HCT116 (cell line): ENCODE data around the gene PLEKHA5. TPM values are rescaled to one million over a fixed set of nuclear protein-coding genes. Genes with fewer than 3 reads are reported as not detected.

Experiments
- ATAC-seq: fragments of 200-7000 bp; cut with Tn5 transposase; 2 replicates; pipeline ENCODE4 v1.9.1; 2020; ENCODE audit warnings: mild to moderate bottlenecking, moderate library complexity
- BruUV-seq: library from RNA; stranded (reverse); fragments of 400-500 nt; replicated peaks from 2 replicates; lab custom pipeline; 2021; lab: Mats Ljungman, UMichigan
- CTCF ChIA-PET: fragments of 300-600 bp; sonication (Branson Sonifier 250); formaldehyde crosslinking; loops from one replicate; lab custom pipeline; 2021; ENCODE audit warnings: antibody characterized with exemption; lab: Charles Lee
- POLR2A ChIA-PET: fragments of 300-600, 350-600 bp; sonication (Branson Sonifier 250); formaldehyde crosslinking; loops from one replicate; lab custom pipeline; 2021; ENCODE audit warnings: antibody characterized with exemption; lab: Charles Lee
- RAD21 ChIA-PET, 2 experiments: fragments of 300-600 bp; sonication (Branson Sonifier 250); formaldehyde crosslinking; loops; one replicate each; lab custom pipeline; 2023; ENCODE audit warnings: low total read pairs in 2 of 2; ENCODE audit not compliant: uncharacterized antibody in 2 of 2, unreplicated experiment in 2 of 2, low non-redundant PET in 1 of 2; lab: Charles Lee
- DNase-seq: peaks from one replicate; pipeline ENCODE4 v3.0.0-alpha.2; 2010; ENCODE audit warnings: low read depth, low spot score
- H2AFZ ChIP-seq: fragments of 200-600 bp; shearing (Covaris generic), sonication (generic); 2 replicates; pipeline ENCODE4 v1.6.1; 2017; ENCODE audit warnings: low read depth, mixed run types, mixed read lengths, antibody characterized with exemption, low read length; ENCODE audit not compliant: poor library complexity, severe bottlenecking
- H3K27ac ChIP-seq: 2 replicates; pipeline ENCODE4 v1.5.1; 2012; ENCODE audit warnings: low read depth, low read length
- H3K27me3 ChIP-seq: fragments of 200-600 bp; sonication (generic); 2 replicates; pipeline ENCODE4 v1.6.1; 2016; ENCODE audit warnings: mixed run types, low read length, mixed read lengths; ENCODE audit not compliant: insufficient read depth
- H3K36me3 ChIP-seq, 2 experiments: fragments of 200-500 bp in 1 of 2; fragments of 200-600 bp in 1 of 2; sonication (Bioruptor generic) in 1 of 2; sonication (generic) in 1 of 2; 2 replicates each; pipeline versions ENCODE4 v1.5.1 to v1.6.1; 2014 to 2016; ENCODE audit warnings: low read length in 2 of 2, inconsistent platforms in 1 of 2, mixed read lengths in 1 of 2, mixed run types in 1 of 2; ENCODE audit not compliant: insufficient read depth in 2 of 2, control insufficient read depth in 1 of 2
- H3K4me1 ChIP-seq, 2 experiments: fragments of 200-600 bp in 1 of 2; sonication (generic) in 1 of 2; 2 replicates each; pipeline versions ENCODE4 v1.5.1 to v1.6.1; 2012 to 2017; ENCODE audit warnings: low read length in 2 of 2, inconsistent platforms in 1 of 2, mild to moderate bottlenecking in 1 of 2, mixed read lengths in 1 of 2, mixed run types in 1 of 2, moderate library complexity in 1 of 2; ENCODE audit not compliant: insufficient read depth in 2 of 2, control insufficient read depth in 1 of 2
- H3K4me2 ChIP-seq: fragments of 200-600 bp; sonication (generic); 2 replicates; pipeline ENCODE4 v1.6.1; 2017; ENCODE audit warnings: mixed run types, low read length, mixed read lengths
- H3K4me3 ChIP-seq, 2 experiments: fragments of 200-600 bp in 1 of 2; sonication (generic) in 1 of 2; replicated peaks in 1 of 2; 2 replicates each; pipeline ENCODE4 v1.5.1; 2011 to 2016; ENCODE audit warnings: low read length in 2 of 2, control low read depth in 1 of 2, low read depth in 1 of 2, mild to moderate bottlenecking in 1 of 2, mixed read lengths in 1 of 2, mixed run types in 1 of 2
- H3K79me2 ChIP-seq: fragments of 200-600 bp; sonication (generic); 2 replicates; pipeline ENCODE4 v1.6.1; 2017; ENCODE audit warnings: mild to moderate bottlenecking, mixed run types, low read length, moderate library complexity, mixed read lengths; ENCODE audit not compliant: insufficient read depth
- H3K9ac ChIP-seq: fragments of 200-600 bp; sonication (generic); 2 replicates; pipeline ENCODE4 v1.6.1; 2016; ENCODE audit warnings: low read length, mixed read lengths
- H3K9me2 ChIP-seq: fragments of 200-600 bp; sonication (generic), shearing (Covaris generic); 2 replicates; pipeline ENCODE4 v1.6.1; 2017; ENCODE audit warnings: mixed run types, mild to moderate bottlenecking, moderate library complexity; ENCODE audit not compliant: insufficient read depth
- H3K9me3 ChIP-seq, 2 experiments: fragments of 200-500 bp in 1 of 2; fragments of 200-600 bp in 1 of 2; sonication (Bioruptor generic) in 1 of 2; sonication (generic) in 1 of 2; 2 replicates each; pipeline ENCODE4 v1.6.1; 2014 to 2017; ENCODE audit warnings: low read length in 2 of 2, mixed read lengths in 2 of 2, inconsistent platforms in 1 of 2, low read depth in 1 of 2, mild to moderate bottlenecking in 1 of 2, mixed run types in 1 of 2, moderate library complexity in 1 of 2; ENCODE audit not compliant: control insufficient read depth in 1 of 2, insufficient read depth in 1 of 2
- H4K20me1 ChIP-seq: fragments of 200-600 bp; sonication (generic), shearing (Covaris generic); 2 replicates; pipeline ENCODE4 v1.6.1; 2017; ENCODE audit warnings: mixed run types, mild to moderate bottlenecking, moderate library complexity; ENCODE audit not compliant: insufficient read depth
- ATF3 ChIP-seq: IDR thresholded peaks from 2 replicates; pipeline ENCODE4 v1.6.1; 2012
- CBX3 ChIP-seq: IDR thresholded peaks from 2 replicates; pipeline ENCODE4 v1.6.1; 2012; ENCODE audit warnings: low read depth
- CEBPB ChIP-seq: IDR thresholded peaks from 2 replicates; pipeline ENCODE4 v1.6.1; 2012; ENCODE audit warnings: low read depth
- CTCF ChIP-seq, 3 experiments: fragments of 200-600 bp in 1 of 3; sonication (generic) in 1 of 3; IDR thresholded peaks in 2 of 3; conservative IDR thresholded peaks in 1 of 3; 2 replicates each; pipeline ENCODE4 v1.5.1; 2012 to 2017; ENCODE audit warnings: low read depth in 2 of 3, low read length in 2 of 3, antibody characterized with exemption in 1 of 3, borderline replicate concordance in 1 of 3, control low read depth in 1 of 3, mild to moderate bottlenecking in 1 of 3, mixed read lengths in 1 of 3, mixed run types in 1 of 3, moderate library complexity in 1 of 3; ENCODE audit not compliant: insufficient read depth in 1 of 3
- EGR1 ChIP-seq: IDR thresholded peaks from 2 replicates; pipeline ENCODE4 v1.6.1; 2012; ENCODE audit warnings: low read depth
- ELF1 ChIP-seq: IDR thresholded peaks from 2 replicates; pipeline ENCODE4 v1.6.1; 2012; ENCODE audit warnings: low read depth, borderline replicate concordance
- EZH2 ChIP-seq: fragments of 200-600 bp; sonication (generic); IDR thresholded peaks from 2 replicates; pipeline ENCODE4 v1.6.1; 2017; ENCODE audit warnings: antibody characterized with exemption, mixed run types
- EZH2phosphoT487 ChIP-seq: fragments of 200-600 bp; IDR thresholded peaks from 2 replicates; pipeline ENCODE4 v1.6.1; 2018; ENCODE audit warnings: antibody characterized with exemption, borderline replicate concordance
- FOSL1 ChIP-seq: IDR thresholded peaks from 2 replicates; pipeline ENCODE4 v1.6.1; 2012; ENCODE audit warnings: low read depth
- POLR2A ChIP-seq: IDR thresholded peaks from 2 replicates; pipeline ENCODE4 v1.7.0; 2011; ENCODE audit warnings: borderline replicate concordance; ENCODE audit not compliant: insufficient read depth, insufficient read length; ENCODE audit errors: extremely low read depth
- POLR2AphosphoS5 ChIP-seq: IDR thresholded peaks from 2 replicates; pipeline ENCODE4 v1.6.1; 2011; ENCODE audit warnings: mild to moderate bottlenecking, low read depth, low read length, moderate library complexity
- RAD21 ChIP-seq: IDR thresholded peaks from 2 replicates; pipeline ENCODE4 v1.6.1; 2012; ENCODE audit warnings: low read depth, mild to moderate bottlenecking
- TCF7L2 ChIP-seq: IDR thresholded peaks from 2 replicates; pipeline ENCODE4 v1.7.0; 2011; ENCODE audit warnings: borderline replicate concordance, inconsistent platforms; ENCODE audit not compliant: insufficient read depth, insufficient read length; ENCODE audit errors: extremely low read depth
- YY1 ChIP-seq: IDR thresholded peaks from 2 replicates; pipeline ENCODE4 v1.6.1; 2011; ENCODE audit warnings: low read length, low read depth, moderate library complexity, mild to moderate bottlenecking; ENCODE audit not compliant: insufficient replicate concordance; ENCODE audit errors: extremely low read depth
- ZFX ChIP-seq: fragments of 450-650 bp; IDR thresholded peaks from 2 replicates; pipeline ENCODE4 v1.6.1; 2017
- ZNF274 ChIP-seq: fragments of 200-500 bp; sonication (Bioruptor generic); IDR thresholded peaks from 2 replicates; pipeline ENCODE4 v1.6.1; 2014; ENCODE audit warnings: mild to moderate bottlenecking, low read depth, low read length, inconsistent platforms
- intact Hi-C: fragments of 100-400 bp; cut with micrococcal nuclease; formaldehyde crosslinking; loops from 2 replicates; pipeline ENCODE4 v1.10.0; 2022
- total RNA-seq: library from RNA; stranded (reverse); gene quantifications from one replicate; pipeline ENCODE4 v1.2.1, GENCODE V29; 2021; ENCODE audit not compliant: unreplicated experiment
- TF ChIP-seq, protein P1 (sequence below): IDR thresholded peaks from 2 replicates; pipeline ENCODE4 v1.6.1; 2011; ENCODE audit warnings: mild to moderate bottlenecking, low read length, moderate library complexity; ENCODE audit not compliant: insufficient replicate concordance; ENCODE audit errors: extremely low read depth

Gene PLEKHA5
- total RNA-seq, 1 experiment from 2014 or later: 18.9 TPM

DNA sequence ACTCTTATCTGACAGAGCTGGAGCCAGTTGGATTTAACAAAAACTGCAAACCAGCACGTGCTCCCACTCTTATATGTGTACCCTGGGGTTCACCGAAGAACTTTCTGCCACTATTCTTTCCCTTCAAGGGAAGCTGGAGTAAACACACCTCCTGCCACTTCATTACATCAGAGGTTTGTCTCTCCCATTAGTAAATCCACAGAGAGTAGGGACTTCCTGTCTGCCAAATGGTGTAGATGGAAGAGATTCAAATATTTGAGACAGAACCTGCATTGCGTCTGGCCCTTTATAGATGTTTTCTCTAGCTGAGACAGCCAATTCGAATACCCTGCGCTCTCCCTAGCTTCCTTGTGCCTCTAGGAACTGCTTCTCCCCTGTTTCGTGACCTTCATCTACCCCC, 280.7 kb downstream of the PLEKHA5 start:
- no peak for DNase-seq
- intact Hi-C loops: no loop called here
- H3K9me2 ChIP-seq: no peaks in the 10 kb centered on the region
- H3K27me3 ChIP-seq: no peaks in the 10 kb centered on the region
- TF ChIP-seq CBX3 (no peak), CTCF (IDR thresholded peaks at IDR 0.05 in 2 of 3, conservative IDR thresholded peaks at IDR 0.05 in 1 of 3; ENCODE audit: borderline replicate concordance in 1 of 3, insufficient read depth in 1 of 3, low read depth in 2 of 3, low read length in 2 of 3) (no peak), POLR2A (no peak), EZH2 (no peak), ZNF274 (no peak), YY1 (no peak), RAD21 (no peak), TCF7L2 (no peak), EZH2phosphoT487 (no peak), CEBPB (no peak), ATF3 (no peak), ZFX (no peak), FOSL1 (no peak), POLR2AphosphoS5 (no peak), ELF1 (no peak), EGR1 (no peak)
- TF ChIP-seq, protein P1, sequence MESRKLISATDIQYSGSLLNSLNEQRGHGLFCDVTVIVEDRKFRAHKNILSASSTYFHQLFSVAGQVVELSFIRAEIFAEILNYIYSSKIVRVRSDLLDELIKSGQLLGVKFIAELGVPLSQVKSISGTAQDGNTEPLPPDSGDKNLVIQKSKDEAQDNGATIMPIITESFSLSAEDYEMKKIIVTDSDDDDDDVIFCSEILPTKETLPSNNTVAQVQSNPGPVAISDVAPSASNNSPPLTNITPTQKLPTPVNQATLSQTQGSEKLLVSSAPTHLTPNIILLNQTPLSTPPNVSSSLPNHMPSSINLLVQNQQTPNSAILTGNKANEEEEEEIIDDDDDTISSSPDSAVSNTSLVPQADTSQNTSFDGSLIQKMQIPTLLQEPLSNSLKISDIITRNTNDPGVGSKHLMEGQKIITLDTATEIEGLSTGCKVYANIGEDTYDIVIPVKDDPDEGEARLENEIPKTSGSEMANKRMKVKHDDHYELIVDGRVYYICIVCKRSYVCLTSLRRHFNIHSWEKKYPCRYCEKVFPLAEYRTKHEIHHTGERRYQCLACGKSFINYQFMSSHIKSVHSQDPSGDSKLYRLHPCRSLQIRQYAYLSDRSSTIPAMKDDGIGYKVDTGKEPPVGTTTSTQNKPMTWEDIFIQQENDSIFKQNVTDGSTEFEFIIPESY: no peak
- no peaks in the 10 kb centered on the region for H3K79me2 ChIP-seq
- ChIA-PET POLR2A (no interaction called here), RAD21 (no interaction called here), CTCF (no interaction called here)
- no peak overlapping the region for H3K27ac ChIP-seq
- H3K4me2 ChIP-seq: no peak overlapping the region
- H3K4me1 ChIP-seq: no peaks in the 10 kb centered on the region
- no TSS peak for BruUV-seq
- no peaks in the 10 kb centered on the region for H4K20me1 ChIP-seq
- H3K4me3 ChIP-seq: no peak overlapping the region
- H3K9ac ChIP-seq: no peak overlapping the region
- H3K9me3 ChIP-seq: no peaks in the 10 kb centered on the region
- H2AFZ ChIP-seq: no peak overlapping the region
- H3K36me3 ChIP-seq: no peaks in the 10 kb centered on the region
- ATAC-seq: no peak
